ENCODE data around the gene LACTB.
"Not testable (repeated sequence)": the region's sequence is repeated elsewhere in the genome, so short reads cannot be mapped to it uniquely, and the experiment has no call there.

The LACTB gene

DNA sequence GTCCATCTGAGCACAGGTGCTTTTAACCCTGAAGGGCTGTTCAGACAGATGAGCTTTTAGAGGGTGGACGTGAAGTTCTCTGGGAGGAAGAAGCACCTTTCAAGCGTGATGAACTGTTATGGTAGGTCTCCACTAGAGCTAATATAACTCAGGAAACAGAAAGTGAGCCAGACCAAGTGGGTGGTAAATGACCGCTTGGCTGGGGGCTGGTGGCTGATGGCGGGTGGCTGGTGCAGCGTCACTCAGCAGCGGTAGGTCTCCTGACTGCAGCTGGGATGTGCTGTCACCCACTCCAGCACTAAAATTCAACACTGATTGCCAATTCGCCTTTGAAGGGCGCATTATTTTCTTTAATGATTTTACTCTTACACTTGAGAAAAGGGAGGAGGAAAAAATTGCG lies 31.2 kb upstream of the LACTB start:
- no peak for DNase-seq (ENCODE audit: low spot score)

GRCh38 chr15:63090887-63091286 lies 30.8 kb upstream of the LACTB start:
- DNase-seq (ENCODE audit: low spot score): no peak

- DNase-seq (ENCODE audit: low spot score): no peak
Measured at GRCh38 chr15:63091679-63092446, 29.8 kb upstream of the LACTB start.

DNA sequence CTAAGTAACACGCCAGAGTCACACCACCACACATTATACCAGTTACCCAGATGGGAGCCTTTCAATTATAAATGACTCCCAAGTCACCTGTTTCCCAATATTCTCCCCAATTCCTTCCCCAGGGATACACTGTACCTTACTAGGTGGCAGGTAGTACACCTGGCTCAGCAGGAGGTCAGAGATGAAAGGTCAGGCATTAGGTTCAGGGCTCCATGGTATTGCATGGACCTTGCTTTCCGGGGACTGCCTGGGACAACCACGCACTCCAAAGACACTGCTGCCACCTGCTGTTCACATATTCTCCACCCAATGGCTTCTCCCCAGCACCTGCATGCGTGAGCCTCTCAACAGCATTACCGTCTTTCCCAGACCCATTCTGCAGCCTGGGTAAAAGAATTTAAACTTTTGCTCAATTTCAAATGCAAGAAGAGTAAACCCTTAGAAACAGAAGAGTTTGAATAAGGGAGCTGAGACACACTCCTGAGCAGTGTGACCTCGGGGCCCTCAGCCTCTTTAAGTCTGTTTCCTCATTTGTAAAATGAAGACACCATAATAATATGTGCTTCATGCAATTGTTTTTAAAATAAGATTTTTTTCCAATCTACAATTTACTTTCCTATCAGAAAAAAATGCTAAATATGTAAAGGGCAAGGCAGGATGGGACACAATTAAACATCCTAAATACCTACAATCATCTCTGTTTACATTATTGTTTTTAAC lies 28.0 kb upstream of the LACTB start:
- DNase-seq (ENCODE audit: low spot score): peak; percentile 67

DNA sequence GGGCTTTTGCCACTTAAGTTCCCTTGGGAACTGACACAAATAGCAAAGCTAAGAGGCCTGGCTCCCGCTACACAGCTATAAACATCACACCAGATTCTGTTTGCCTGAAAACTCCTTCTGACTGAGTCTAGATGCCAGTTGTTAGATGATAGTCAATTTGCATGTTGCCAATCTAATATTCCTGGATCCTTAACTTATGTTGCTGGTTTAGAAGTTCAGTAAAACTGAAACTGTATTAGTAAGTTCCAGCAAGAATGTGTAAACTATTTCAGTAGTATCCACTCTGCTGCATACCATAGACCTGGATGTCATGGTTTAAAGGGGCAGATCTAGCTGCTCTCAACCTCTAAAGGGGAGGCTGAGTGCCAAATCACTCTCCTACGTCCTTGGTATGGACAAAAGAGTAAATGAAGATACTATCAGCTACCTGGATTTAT lies 27.1 kb upstream of the LACTB start:
- no peak for DNase-seq (ENCODE audit: low spot score)

GRCh38 chr15:63096178-63096577 lies 25.5 kb upstream of the LACTB start:
- DNase-seq (ENCODE audit: low spot score): no peak

- DNase-seq (ENCODE audit: low spot score): not testable (repeated sequence)
Measured at GRCh38 chr15:63098901-63099300, 22.8 kb upstream of the LACTB start.

DNA sequence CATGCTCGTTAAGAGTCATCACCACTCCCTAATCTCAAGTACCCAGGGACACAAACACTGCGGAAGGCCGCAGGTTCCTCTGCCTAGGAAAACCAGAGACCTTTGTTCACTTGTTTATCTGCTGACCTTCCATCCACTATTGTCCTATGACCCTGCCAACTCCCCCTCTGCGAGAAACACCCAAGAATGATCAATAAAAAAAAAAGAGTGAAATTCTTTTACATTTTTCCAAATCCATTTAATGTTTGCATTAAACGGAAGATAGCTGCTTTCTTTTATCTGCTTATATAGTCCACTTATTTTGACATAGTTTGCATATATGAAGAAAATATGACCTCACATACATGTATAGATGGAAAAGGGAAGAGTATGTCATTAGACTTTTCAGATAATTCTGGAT lies 22.1 kb upstream of the LACTB start:
- not testable (repeated sequence) for DNase-seq (ENCODE audit: low spot score)

DNA sequence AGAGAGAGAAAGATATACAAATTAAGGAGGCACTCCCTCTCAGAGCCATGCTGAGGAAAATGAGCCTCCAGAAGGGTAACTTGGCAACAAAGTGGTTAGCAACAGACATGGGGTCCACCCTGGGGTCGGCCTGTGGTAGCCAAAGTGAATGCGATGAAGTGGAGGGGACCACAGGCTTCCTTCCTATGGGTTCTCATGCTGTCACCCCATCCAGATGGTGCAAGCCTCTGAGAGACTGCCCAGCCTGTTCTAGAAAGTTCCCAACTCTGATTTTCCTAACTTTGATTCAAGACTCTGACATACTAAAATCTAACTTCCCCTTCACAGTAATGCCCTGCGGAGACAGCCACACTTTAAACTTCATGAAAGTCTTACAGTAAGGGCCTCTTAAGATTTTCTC lies 18.2 kb upstream of the LACTB start:
- no peak for DNase-seq (ENCODE audit: low spot score)

DNA sequence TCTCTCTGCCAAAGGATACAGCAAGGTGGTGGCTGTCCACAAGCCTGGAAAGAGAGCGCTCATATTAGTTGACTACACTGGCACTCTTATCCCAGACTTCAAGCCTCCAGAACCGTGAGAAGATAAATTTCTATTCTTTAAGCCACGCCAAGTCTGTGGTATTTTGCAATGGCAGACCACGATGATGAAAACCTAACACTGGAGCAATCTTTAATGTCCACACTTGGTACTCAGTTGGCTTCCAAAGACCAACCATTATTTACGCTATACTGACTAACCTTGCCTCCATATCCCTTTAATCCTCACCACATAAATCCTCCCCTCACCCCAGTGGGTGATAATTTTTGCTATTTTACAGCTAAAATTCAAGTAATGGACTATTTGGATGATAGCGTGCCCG lies 16.9 kb upstream of the LACTB start:
- DNase-seq (ENCODE audit: low spot score): no peak

DNA sequence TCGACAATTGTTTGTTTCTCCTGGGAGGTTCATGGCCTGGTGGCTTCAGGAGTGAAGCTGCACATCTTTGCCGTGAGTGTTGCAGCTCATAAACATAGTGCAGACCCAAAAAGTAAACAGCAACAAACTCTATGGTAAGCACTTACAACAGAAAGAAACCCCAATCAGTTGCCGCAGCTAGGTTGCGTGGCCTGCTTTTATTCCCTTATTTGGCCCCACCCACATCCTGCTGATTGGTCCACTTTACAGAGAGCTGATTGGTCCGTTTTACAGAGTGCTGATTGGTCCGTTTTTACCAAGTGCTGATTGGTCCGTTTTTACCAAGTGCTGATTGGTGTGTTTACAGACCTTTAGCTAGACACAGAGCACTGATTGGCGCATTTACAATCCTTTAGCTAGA lies 16.3 kb upstream of the LACTB start:
- DNase-seq (ENCODE audit: low spot score): not testable (repeated sequence)

DNA sequence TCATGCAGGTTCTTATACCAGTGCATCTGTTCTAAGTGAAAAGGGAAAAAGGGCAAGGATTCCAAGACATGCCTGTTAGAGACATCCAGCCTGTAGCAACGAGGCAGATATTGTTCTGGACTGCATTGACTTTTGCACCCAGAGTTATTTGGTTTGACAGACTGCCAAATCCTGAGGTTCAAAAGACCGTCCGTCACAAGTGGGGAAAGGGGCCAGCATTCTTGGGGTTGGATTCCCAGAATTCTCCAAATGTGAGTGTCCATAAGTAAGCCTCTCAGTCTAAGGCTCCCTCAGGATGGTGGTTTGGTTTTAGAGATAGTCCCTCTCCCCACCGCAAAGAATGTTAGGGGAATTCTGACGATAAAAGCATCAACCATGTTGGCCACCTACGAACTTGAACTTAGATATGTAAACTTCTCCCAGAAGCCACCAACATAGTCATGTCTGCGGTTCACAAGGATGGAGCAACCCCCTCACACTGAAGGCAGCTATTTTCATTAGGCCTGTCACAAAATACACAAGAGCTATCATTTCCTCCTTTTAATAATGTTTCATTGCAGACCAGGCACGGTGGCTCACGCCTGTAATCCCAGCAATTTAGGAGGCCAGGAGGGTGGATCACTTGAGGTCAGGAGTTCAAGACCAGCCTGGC lies 13.6 kb upstream of the LACTB start:
- no peak for DNase-seq (ENCODE audit: low spot score)

DNA sequence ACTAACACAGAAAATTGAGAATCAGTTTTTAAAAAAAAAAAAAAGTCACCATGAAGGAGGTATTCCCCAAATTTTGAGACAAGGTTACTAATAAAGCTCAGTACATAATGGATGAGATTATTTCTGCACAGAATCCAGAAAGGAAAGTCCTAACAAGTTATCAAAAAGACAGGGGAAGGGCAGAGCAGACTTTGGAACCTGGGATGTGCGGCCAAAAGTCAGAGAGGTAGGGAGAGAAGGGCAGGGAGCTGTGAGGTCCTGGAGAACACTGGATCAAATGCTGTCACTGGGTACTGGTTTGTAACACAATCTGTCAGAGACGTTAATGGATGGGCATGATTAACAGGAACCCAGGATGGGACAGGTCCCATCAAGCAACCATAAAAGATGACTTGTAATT lies 12.2 kb upstream of the LACTB start:
- no peak for DNase-seq (ENCODE audit: low spot score)

GRCh38 chr15:63109920-63110319 lies 11.7 kb upstream of the LACTB start:
- DNase-seq (ENCODE audit: low spot score): no peak

DNA sequence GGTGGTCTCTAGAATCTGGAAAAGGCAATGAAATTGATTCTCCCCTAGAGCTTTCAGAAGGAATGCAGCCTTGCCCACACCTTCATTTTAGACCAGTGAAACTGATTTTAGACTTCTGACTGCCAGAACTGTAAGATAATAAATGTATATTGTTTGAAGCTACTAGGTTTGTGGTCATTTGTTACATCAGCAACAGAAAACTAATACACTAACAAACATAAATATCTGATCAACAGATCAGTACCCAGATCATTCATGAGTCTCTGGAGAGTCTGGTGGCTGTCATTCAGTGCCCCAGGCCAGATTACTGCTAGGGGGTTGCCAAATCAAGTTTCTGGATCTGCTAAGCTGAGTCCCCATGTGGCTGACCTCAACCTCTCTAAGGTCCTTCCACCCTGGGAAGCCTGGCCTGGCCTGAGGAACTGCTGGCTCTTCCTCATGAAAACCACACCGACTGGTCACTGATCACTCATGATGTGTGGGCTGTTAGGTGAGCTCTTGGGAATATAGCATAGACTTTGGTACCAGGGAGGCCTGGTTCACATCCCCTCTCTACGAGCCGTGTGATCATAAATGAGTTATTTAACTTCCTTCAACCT lies 11.1 kb upstream of the LACTB start:
- no peak for DNase-seq (ENCODE audit: low spot score)

- DNase-seq (ENCODE audit: low spot score): no peak
Measured at GRCh38 chr15:63111481-63111880, 10.2 kb upstream of the LACTB start.

GRCh38 chr15:63112871-63113270 lies 8.8 kb upstream of the LACTB start:
- no peak for DNase-seq (ENCODE audit: low spot score)

GRCh38 chr15:63114465-63114864 lies 7.2 kb upstream of the LACTB start:
- no peak for DNase-seq (ENCODE audit: low spot score)

DNA sequence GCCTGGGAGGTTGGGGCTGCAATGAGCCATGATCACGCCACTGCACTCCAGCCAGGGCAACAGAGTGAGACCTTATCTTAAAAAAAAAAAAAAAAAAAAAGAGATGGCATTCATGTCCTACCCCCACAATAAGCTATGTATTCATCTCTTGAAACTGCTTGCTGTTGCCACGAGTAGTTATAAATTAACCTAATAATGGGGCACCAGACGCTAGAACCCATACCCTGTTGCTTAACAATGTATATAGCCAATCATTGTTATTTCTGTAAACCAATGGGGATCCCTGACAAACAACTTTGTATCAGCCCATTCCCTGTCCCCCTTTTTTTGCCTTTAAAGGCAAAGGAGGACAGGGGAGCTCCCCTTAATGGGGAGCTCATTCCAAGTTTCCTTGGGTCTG lies 2.8 kb upstream of the LACTB start:
- no peak for DNase-seq (ENCODE audit: low spot score)

- DNase-seq (ENCODE audit: low spot score): peak; percentile 80
Measured at GRCh38 chr15:63122002-63122875, 578 bp downstream of the LACTB start.

DNA sequence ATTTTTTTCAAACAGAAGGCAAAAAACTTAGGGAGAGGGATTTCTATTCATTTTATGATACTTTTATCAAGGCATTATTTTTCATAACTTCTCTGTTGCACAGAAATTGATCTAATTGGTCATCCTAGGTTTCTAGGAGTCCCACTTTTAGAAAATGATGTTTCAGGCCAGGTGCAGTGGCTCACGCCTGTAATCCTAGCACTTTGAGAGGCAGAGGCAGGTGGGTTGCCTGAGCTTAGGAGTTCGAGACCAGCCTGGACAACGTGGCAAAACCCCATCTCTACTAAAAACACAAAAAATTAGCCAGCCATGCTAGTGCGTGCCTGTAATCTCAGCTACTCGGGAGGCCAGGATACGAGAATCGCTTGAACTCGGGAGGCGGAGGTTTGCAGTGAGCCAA lies 2.8 kb downstream of the LACTB start:
- no peak for DNase-seq (ENCODE audit: low spot score)

DNA sequence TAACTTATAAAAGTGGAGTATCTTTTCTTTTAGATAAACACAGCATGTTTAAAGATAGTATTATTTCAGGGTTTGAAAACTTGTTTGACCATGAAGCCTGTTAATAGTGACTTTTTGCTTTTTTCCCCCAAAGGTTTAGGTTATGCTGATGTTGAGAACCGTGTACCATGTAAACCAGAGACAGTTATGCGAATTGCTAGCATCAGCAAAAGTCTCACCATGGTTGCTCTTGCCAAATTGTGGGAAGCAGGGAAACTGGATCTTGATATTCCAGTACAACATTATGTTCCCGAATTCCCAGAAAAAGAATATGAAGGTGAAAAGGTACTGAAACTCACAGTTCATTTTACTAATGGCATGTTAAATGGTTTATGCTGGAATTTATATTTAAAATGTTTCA lies 5.1 kb downstream of the LACTB start:
- DNase-seq (ENCODE audit: low spot score): no peak
